K562 (cell line): Measurements from ENCODE around the gene TDRKH. TPM values are rescaled to one million over a fixed set of nuclear protein-coding genes. Genes with fewer than 3 reads are reported as not detected.

Experiments
- CHD4 ChIP-seq: fragments of 200-600 bp; sonication (generic); IDR thresholded peaks from 3 replicates; pipeline ENCODE4 v1.6.1; 2012; ENCODE audit warnings: low read depth, mild to moderate bottlenecking, mixed read lengths, low read length, inconsistent platforms; ENCODE audit not compliant: insufficient read depth, insufficient replicate concordance, poor library complexity, severe bottlenecking
- FOXP1 ChIP-seq: sonication (generic); formaldehyde crosslinking; IDR thresholded peaks from 2 replicates; pipeline ENCODE4 v1.8.0; 2022; ENCODE audit warnings: mild to moderate bottlenecking, missing genetic modification reagents
- PHB ChIP-seq: fragments of 250-450 bp; sonication (Bioruptor Pico); IDR thresholded peaks from 2 replicates; pipeline ENCODE4 v1.5.0; 2021
- POLR2H ChIP-seq: IDR thresholded peaks from 2 replicates; pipeline ENCODE4 v1.6.1; 2016; ENCODE audit warnings: missing genetic modification characterization, low read depth, mild to moderate bottlenecking, control low read depth, missing compliant biosample characterization, moderate library complexity
- RBM17 ChIP-seq: fragments of 200-400 bp; formaldehyde crosslinking; IDR thresholded peaks from 2 replicates; pipeline ENCODE4 v1.6.1; 2017; ENCODE audit warnings: low read depth, mild to moderate bottlenecking, low read length, borderline replicate concordance
- RBM22 ChIP-seq: fragments of 200-400 bp; formaldehyde crosslinking; IDR thresholded peaks from 2 replicates; pipeline ENCODE4 v1.6.1; 2018; ENCODE audit warnings: low read length, low read depth; ENCODE audit not compliant: poor library complexity, severe bottlenecking
- ZNF41 ChIP-seq: fragments of 250-450 bp; sonication (Bioruptor Pico); conservative IDR thresholded peaks from 2 replicates; pipeline ENCODE4 v1.4.0; 2020; ENCODE audit warnings: mild to moderate bottlenecking
- ZNF644 ChIP-seq: fragments of 200-800 bp; sonication (Bioruptor generic); IDR thresholded peaks from 2 replicates; pipeline ENCODE4 v1.6.1; 2016; ENCODE audit warnings: low read depth, missing genetic modification characterization, missing compliant biosample characterization
- ZNF79 ChIP-seq: fragments of 250-450 bp; sonication (Bioruptor Pico); IDR thresholded peaks from 2 replicates; pipeline ENCODE4 v1.4.0; 2020; ENCODE audit warnings: low read depth, mild to moderate bottlenecking, moderate library complexity
- polyA plus RNA-seq, 8 experiments: library from polyadenylated mRNA; depleted of rRNA in 4 of 8; stranded (reverse) in 5 of 8; unstranded in 3 of 8; fragments of >200 nt; fragmentation: Nextera tagmentation in 2 of 8; fragmentation: Illumina TruSeq in 1 of 8; extraction: Ambion mirVana in 2 of 8; extraction: Trizol in 1 of 8; gene quantifications; 2 replicates each; pipeline versions ENCODE4 v1.2.1 to v1.2.3, GENCODE V29; 2011 to 2014; ENCODE audit warnings: inconsistent platforms in 1 of 8, missing spikeins in 1 of 8
- total RNA-seq, 7 experiments: library from RNA; depleted of rRNA in 6 of 7; stranded (reverse); fragments of >200 nt in 6 of 7; fragmentation: Illumina TruSeq in 2 of 7; extraction: Trizol in 2 of 7; gene quantifications; 2 replicates each; pipeline versions ENCODE4 v1.2.1 to v1.2.3, GENCODE V29; 2011 to 2021; ENCODE audit warnings: low replicate concordance in 1 of 7
- TF ChIP-seq, protein P1 (sequence below): fragments of 450-650 bp; IDR thresholded peaks from 2 replicates; pipeline ENCODE4 v1.6.1; 2016; ENCODE audit warnings: low read depth
- TF ChIP-seq, protein P2 (sequence below): IDR thresholded peaks from 2 replicates; pipeline ENCODE4 v1.6.1; 2016; ENCODE audit warnings: missing genetic modification characterization, missing compliant biosample characterization
- TF ChIP-seq, protein P3 (sequence below): conservative IDR thresholded peaks from 2 replicates; pipeline ENCODE4 v1.6.1; 2011; ENCODE audit warnings: low read depth, mild to moderate bottlenecking, low read length; ENCODE audit not compliant: control insufficient read depth
- TF ChIP-seq, protein P4 (sequence below): sonication (generic); formaldehyde crosslinking; IDR thresholded peaks from 2 replicates; pipeline ENCODE4 v1.8.1; 2022; ENCODE audit warnings: missing genetic modification reagents

TDRKH gene
- total and polyA plus RNA-seq, 9 of the 15 experiments (the other 6 are each of a cell fraction or from before 2014, with no cell fraction given), result 4.3 to 21.3 (median 8.4) TPM

DNA sequence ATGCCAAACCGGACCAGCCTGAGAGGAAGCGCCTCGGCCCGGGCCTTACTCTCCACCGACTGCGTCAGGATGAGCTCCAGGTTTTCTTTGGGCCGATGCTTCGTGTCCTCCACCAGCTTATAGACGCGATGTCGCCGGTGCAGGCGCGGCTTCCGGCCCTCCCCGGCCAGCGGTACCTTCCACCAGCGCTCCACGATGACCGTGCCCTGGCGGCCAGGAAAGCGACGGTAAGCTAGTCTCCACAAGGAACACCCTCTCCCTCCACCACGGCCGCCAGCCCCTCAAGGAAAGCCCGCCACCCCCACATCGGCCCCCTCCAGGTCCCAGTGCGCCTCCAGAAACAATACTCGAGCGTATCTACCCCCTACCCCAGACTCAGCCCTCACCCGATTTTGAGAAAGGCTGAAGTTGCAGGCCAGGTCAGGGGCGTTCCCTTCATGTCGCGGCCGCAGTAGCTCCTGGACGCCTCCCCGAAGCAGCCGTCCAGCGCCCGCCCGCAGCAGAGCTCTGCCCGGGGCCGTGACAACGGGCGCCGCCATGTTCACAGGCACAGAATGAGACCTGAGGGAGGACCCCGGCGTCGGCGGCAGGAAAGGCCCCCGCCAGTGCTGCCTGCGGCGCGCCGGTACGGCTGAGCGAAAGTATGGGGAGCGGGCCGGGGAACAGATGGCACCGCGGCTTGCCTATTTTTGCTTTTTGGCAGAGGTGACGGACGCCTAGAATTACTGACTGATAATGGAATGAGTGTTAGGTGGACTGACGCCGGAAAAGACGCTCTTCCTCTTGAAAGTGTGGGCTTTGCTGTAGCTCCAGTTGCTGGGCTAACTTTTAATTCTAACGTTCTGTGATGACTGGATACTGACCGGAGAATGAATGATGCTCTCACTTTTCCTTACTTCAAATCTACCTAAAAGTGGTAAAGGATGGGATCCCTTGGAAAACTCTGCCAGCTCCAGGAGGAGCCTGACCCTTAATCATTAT is 27.1 kb downstream of the TDRKH start, which contains the start of gene MRPL9 (continued):
- TF ChIP-seq, protein P1, sequence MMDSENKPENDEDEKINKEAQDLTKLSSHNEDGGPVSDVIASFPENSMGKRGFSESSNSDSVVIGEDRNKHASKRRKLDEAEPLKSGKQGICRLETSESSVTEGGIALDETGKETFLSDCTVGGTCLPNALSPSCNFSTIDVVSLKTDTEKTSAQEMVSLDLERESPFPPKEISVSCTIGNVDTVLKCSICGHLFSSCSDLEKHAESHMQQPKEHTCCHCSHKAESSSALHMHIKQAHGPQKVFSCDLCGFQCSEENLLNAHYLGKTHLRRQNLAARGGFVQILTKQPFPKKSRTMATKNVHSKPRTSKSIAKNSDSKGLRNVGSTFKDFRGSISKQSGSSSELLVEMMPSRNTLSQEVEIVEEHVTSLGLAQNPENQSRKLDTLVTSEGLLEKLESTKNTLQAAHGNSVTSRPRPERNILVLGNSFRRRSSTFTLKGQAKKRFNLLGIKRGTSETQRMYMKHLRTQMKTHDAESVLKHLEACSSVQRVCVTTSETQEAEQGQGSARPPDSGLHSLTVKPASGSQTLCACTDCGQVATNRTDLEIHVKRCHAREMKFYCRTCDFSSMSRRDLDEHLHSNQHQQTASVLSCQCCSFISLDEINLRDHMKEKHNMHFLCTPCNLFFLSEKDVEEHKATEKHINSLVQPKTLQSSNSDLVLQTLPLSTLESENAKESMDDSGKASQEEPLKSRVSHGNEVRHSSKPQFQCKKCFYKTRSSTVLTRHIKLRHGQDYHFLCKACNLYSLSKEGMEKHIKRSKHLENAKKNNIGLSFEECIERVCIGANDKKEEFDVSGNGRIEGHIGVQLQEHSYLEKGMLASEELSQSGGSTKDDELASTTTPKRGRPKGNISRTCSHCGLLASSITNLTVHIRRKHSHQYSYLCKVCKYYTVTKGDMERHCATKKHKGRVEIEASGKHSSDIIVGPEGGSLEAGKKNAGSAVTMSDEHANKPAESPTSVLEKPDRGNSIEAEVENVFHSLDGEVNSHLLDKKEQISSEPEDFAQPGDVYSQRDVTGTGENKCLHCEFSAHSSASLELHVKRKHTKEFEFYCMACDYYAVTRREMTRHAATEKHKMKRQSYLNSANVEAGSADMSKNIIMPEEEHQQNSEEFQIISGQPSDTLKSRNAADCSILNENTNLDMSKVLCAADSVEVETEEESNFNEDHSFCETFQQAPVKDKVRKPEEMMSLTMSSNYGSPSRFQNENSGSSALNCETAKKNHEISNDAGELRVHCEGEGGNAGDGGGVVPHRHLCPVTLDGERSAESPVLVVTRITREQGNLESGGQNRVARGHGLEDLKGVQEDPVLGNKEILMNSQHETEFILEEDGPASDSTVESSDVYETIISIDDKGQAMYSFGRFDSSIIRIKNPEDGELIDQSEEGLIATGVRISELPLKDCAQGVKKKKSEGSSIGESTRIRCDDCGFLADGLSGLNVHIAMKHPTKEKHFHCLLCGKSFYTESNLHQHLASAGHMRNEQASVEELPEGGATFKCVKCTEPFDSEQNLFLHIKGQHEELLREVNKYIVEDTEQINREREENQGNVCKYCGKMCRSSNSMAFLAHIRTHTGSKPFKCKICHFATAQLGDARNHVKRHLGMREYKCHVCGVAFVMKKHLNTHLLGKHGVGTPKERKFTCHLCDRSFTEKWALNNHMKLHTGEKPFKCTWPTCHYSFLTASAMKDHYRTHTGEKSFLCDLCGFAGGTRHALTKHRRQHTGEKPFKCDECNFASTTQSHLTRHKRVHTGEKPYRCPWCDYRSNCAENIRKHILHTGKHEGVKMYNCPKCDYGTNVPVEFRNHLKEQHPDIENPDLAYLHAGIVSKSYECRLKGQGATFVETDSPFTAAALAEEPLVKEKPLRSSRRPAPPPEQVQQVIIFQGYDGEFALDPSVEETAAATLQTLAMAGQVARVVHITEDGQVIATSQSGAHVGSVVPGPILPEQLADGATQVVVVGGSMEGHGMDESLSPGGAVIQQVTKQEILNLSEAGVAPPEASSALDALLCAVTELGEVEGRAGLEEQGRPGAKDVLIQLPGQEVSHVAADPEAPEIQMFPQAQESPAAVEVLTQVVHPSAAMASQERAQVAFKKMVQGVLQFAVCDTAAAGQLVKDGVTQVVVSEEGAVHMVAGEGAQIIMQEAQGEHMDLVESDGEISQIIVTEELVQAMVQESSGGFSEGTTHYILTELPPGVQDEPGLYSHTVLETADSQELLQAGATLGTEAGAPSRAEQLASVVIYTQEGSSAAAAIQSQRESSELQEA, result 0 out of 2 replicates have a peak, but pooled peaks have one; percentile 14
- TF ChIP-seq RBM22, result peak; percentile 51
- TF ChIP-seq ZNF79 (CRISPR knock-in tag), result no peak
- TF ChIP-seq ZNF41 (CRISPR knock-in tag), result no peak
- TF ChIP-seq, protein P2, sequence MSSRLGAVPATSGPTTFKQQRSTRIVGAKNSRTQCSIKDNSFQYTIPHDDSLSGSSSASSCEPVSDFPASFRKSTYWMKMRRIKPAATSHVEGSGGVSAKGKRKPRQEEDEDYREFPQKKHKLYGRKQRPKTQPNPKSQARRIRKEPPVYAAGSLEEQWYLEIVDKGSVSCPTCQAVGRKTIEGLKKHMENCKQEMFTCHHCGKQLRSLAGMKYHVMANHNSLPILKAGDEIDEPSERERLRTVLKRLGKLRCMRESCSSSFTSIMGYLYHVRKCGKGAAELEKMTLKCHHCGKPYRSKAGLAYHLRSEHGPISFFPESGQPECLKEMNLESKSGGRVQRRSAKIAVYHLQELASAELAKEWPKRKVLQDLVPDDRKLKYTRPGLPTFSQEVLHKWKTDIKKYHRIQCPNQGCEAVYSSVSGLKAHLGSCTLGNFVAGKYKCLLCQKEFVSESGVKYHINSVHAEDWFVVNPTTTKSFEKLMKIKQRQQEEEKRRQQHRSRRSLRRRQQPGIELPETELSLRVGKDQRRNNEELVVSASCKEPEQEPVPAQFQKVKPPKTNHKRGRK (tag), result no peak
- TF ChIP-seq ZNF644 (tag), result no peak
- no peak for TF ChIP-seq RBM17
- no peak for TF ChIP-seq PHB (CRISPR knock-in tag)
- TF ChIP-seq POLR2H (tag), result no peak; the same call in 1 of the 2 replicates
- no peak for TF ChIP-seq CHD4
- TF ChIP-seq, protein P3, sequence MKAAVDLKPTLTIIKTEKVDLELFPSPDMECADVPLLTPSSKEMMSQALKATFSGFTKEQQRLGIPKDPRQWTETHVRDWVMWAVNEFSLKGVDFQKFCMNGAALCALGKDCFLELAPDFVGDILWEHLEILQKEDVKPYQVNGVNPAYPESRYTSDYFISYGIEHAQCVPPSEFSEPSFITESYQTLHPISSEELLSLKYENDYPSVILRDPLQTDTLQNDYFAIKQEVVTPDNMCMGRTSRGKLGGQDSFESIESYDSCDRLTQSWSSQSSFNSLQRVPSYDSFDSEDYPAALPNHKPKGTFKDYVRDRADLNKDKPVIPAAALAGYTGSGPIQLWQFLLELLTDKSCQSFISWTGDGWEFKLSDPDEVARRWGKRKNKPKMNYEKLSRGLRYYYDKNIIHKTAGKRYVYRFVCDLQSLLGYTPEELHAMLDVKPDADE, result peak; percentile 76
- TF ChIP-seq, protein P4, sequence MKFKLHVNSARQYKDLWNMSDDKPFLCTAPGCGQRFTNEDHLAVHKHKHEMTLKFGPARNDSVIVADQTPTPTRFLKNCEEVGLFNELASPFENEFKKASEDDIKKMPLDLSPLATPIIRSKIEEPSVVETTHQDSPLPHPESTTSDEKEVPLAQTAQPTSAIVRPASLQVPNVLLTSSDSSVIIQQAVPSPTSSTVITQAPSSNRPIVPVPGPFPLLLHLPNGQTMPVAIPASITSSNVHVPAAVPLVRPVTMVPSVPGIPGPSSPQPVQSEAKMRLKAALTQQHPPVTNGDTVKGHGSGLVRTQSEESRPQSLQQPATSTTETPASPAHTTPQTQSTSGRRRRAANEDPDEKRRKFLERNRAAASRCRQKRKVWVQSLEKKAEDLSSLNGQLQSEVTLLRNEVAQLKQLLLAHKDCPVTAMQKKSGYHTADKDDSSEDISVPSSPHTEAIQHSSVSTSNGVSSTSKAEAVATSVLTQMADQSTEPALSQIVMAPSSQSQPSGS (CRISPR knock-in tag), result no peak
- 0 out of 2 replicates have a peak, but pooled peaks have one; percentile 39 for TF ChIP-seq FOXP1 (CRISPR knock-in tag)
